ENCODE data around the gene PHF21B.
A peak's percentile ranks its signal among the peaks of the same experiment; 100 is the strongest.
"Not testable (repeated sequence)": the region's sequence is repeated elsewhere in the genome, so short reads cannot be mapped to it uniquely, and the experiment has no call there.

The PHF21B gene

GRCh38 chr22:45009606-45010531 lies at the start of gene PHF21B:
Gene PHF21B, minus strand, starts transcription at chr22:45010005. Its CDS starts 456 bp downstream, at chr22:45009549.
- DNase-seq, result peak in 1 of 2 experiments; percentile 57

- no peak for DNase-seq
These were observed 49.5 kb upstream of the PHF21B start for GRCh38 chr22:45059296-45059695.

- DNase-seq, result no peak
These were observed 48.8 kb upstream of the PHF21B start for GRCh38 chr22:45058622-45058912.

- DNase-seq, result no peak
These were observed 46.1 kb upstream of the PHF21B start for GRCh38 chr22:45055936-45056335.

- no peak for DNase-seq
These were observed 43.8 kb upstream of the PHF21B start for GRCh38 chr22:45053571-45053970.

GRCh38 chr22:45053094-45053493 lies 43.3 kb upstream of the PHF21B start:
- DNase-seq, result no peak

GRCh38 chr22:45052665-45053064 lies 42.9 kb upstream of the PHF21B start:
- not testable (repeated sequence) for DNase-seq

- DNase-seq, result no peak
These were observed 42.1 kb upstream of the PHF21B start for GRCh38 chr22:45051946-45052345.

- DNase-seq, result no peak
These were observed 41.6 kb upstream of the PHF21B start for GRCh38 chr22:45051419-45051818.

GRCh38 chr22:45047260-45047659 lies 37.5 kb upstream of the PHF21B start:
- no peak for DNase-seq

- DNase-seq, result no peak
These were observed 35.4 kb upstream of the PHF21B start for GRCh38 chr22:45045208-45045607.

- DNase-seq, result no peak
These were observed 32.5 kb upstream of the PHF21B start for GRCh38 chr22:45042263-45042662.

- no peak for DNase-seq
These were observed 29.3 kb upstream of the PHF21B start for GRCh38 chr22:45039133-45039532.

- no peak for DNase-seq
These were observed 26.3 kb upstream of the PHF21B start for GRCh38 chr22:45036154-45036553.

GRCh38 chr22:45034821-45035220 lies 25.0 kb upstream of the PHF21B start:
- no peak for DNase-seq

GRCh38 chr22:45034156-45034555 lies 24.4 kb upstream of the PHF21B start:
- no peak for DNase-seq

GRCh38 chr22:45033136-45033535 lies 23.3 kb upstream of the PHF21B start:
- no peak for DNase-seq

GRCh38 chr22:45031629-45032403 lies 22.0 kb upstream of the PHF21B start:
- DNase-seq, result no peak

GRCh38 chr22:45029501-45029900 lies 19.7 kb upstream of the PHF21B start:
- no peak for DNase-seq

- DNase-seq, result no peak
These were observed 16.7 kb upstream of the PHF21B start for GRCh38 chr22:45026511-45026910.

- no peak for DNase-seq
These were observed 13.6 kb upstream of the PHF21B start for GRCh38 chr22:45023431-45023830.

- no peak for DNase-seq
These were observed 10.3 kb upstream of the PHF21B start for GRCh38 chr22:45019861-45020655.

- no peak for DNase-seq
These were observed 4.8 kb upstream of the PHF21B start for GRCh38 chr22:45014654-45015053.

All from SW 1271 (cell line).